Dermis blood vessel endothelial cell (primary cell): Measurements from ENCODE around the gene PAQR5. TPM values are rescaled to one million over a fixed set of nuclear protein-coding genes. Genes with fewer than 3 reads are reported as not detected.
"Not testable (repeated sequence)": the region's sequence is repeated elsewhere in the genome, so short reads cannot be mapped to it uniquely, and the experiment has no call there.

ENCODE experiments used
- DNase-seq: peaks from one replicate; pipeline ENCODE4 v3.0.0; 2010
- total RNA-seq: library from RNA; depleted of rRNA; stranded (reverse); fragments of >200 nt; gene quantifications from 2 replicates; pipeline ENCODE4 v1.2.3, GENCODE V29; 2014

Gene PAQR5
- total RNA-seq, 1 donor from 2014 or later, result not detected

GRCh38 chr15:69434238-69434637 lies 135.5 kb downstream of the PAQR5 start:
- DNase-seq, result no peak

GRCh38 chr15:69434679-69435078 lies 136.0 kb downstream of the PAQR5 start:
- DNase-seq, result no peak

GRCh38 chr15:69435985-69436384 lies 137.3 kb downstream of the PAQR5 start:
- no peak for DNase-seq

- no peak for DNase-seq
These were observed 138.2 kb downstream of the PAQR5 start for GRCh38 chr15:69436951-69437350.

- DNase-seq, result no peak
These were observed 140.9 kb downstream of the PAQR5 start for GRCh38 chr15:69439623-69440022.

- DNase-seq, result no peak
These were observed 144.4 kb downstream of the PAQR5 start for GRCh38 chr15:69443032-69443611.

- no peak for DNase-seq
These were observed 146.0 kb downstream of the PAQR5 start for GRCh38 chr15:69444686-69445085.

GRCh38 chr15:69446953-69447352 lies 148.2 kb downstream of the PAQR5 start:
- DNase-seq, result no peak

- DNase-seq, result not testable (repeated sequence)
These were observed 151.5 kb downstream of the PAQR5 start for GRCh38 chr15:69450221-69450620.

GRCh38 chr15:69450968-69451695 lies 152.4 kb downstream of the PAQR5 start:
- no peak for DNase-seq

GRCh38 chr15:69451951-69452691 lies 153.4 kb downstream of the PAQR5 start:
- peak; percentile 12 for DNase-seq

- DNase-seq, result peak; percentile 96
These were observed 154.2 kb downstream of the PAQR5 start, which contains the start of gene RPLP1 for GRCh38 chr15:69452692-69453521. Gene RPLP1, plus strand, starts transcription at chr15:69452818. Its CDS starts 131 bp downstream, at chr15:69452949.

- no peak for DNase-seq
These were observed 156.2 kb downstream of the PAQR5 start for GRCh38 chr15:69454953-69455352.

GRCh38 chr15:69456208-69457166 lies 157.8 kb downstream of the PAQR5 start:
- no peak for DNase-seq

Other genes starting within 250 kb of the PAQR5 start
- 65.7 and 79.2 TPM in 2 replicates for gene GLCE, start 138.3 kb upstream of the PAQR5 start, total RNA-seq
- gene KIF23, start 115.4 kb downstream of the PAQR5 start, total RNA-seq, result 13.8 and 55.1 TPM in 2 replicates
- 31.0 and 63.8 TPM in 2 replicates for gene RPLP1, start 153.9 kb downstream of the PAQR5 start, total RNA-seq